NCI-H1105 (cell line): ENCODE data around the gene ADGB.
"Not testable (repeated sequence)": the region's sequence is repeated elsewhere in the genome, so short reads cannot be mapped to it uniquely, and the experiment has no call there.

Experiments
- DNase-seq: peaks from one replicate; lab custom pipeline; 2025; lab: John Stamatoyannopoulos, UW

The ADGB gene

GRCh38 chr6:146819596-146820320 lies 221.0 kb downstream of the ADGB start:
- DNase-seq = no peak

GRCh38 chr6:146827216-146827928 lies 228.6 kb downstream of the ADGB start:
- no peak for DNase-seq

- no peak for DNase-seq
Observed at GRCh38 chr6:146829792-146830565, 231.2 kb downstream of the ADGB start.

- no peak for DNase-seq
Observed at GRCh38 chr6:146833157-146833556, 234.4 kb downstream of the ADGB start.

GRCh38 chr6:146840216-146840615 lies 241.4 kb downstream of the ADGB start:
- DNase-seq = no peak

GRCh38 chr6:146840641-146841040 lies 241.9 kb downstream of the ADGB start:
- no peak for DNase-seq

- DNase-seq = no peak
Observed at GRCh38 chr6:146847426-146847825, 248.7 kb downstream of the ADGB start.

GRCh38 chr6:146850238-146850896 lies 251.6 kb downstream of the ADGB start:
- DNase-seq = no peak

- no peak for DNase-seq
Observed at GRCh38 chr6:146850981-146851380, 252.2 kb downstream of the ADGB start.

- no peak for DNase-seq
Observed at GRCh38 chr6:146851837-146852236, 253.1 kb downstream of the ADGB start.

GRCh38 chr6:146854521-146855255 lies 255.9 kb downstream of the ADGB start:
- not testable (repeated sequence) for DNase-seq

- DNase-seq = no peak
Observed at GRCh38 chr6:146855889-146856288, 257.1 kb downstream of the ADGB start.

- no peak for DNase-seq
Observed at GRCh38 chr6:146856296-146856695, 257.5 kb downstream of the ADGB start.

GRCh38 chr6:146857180-146857979 lies 258.6 kb downstream of the ADGB start:
- peak; percentile 53 for DNase-seq

GRCh38 chr6:146857980-146858347 lies 259.2 kb downstream of the ADGB start:
- DNase-seq = no peak

GRCh38 chr6:146859206-146859605 lies 260.4 kb downstream of the ADGB start:
- no peak for DNase-seq

GRCh38 chr6:146859795-146860495 lies 261.2 kb downstream of the ADGB start:
- no peak for DNase-seq

GRCh38 chr6:146860583-146860982 lies 261.8 kb downstream of the ADGB start:
- no peak for DNase-seq

- no peak for DNase-seq
Observed at GRCh38 chr6:146861029-146861563, 262.3 kb downstream of the ADGB start.

GRCh38 chr6:146861716-146862115 lies 262.9 kb downstream of the ADGB start:
- DNase-seq = no peak
